HG02943 (cell line): ENCODE results near the gene CRPPA.
A peak's percentile ranks its signal among the peaks of the same experiment; 100 is the strongest.
"Not testable (repeated sequence)": the region's sequence is repeated elsewhere in the genome, so short reads cannot be mapped to it uniquely, and the experiment has no call there.

Source experiments
- ATAC-seq: cut with Tn5 transposase; IDR thresholded peaks from one replicate; pipeline ENCODE4 v1.9.1; 2021; ENCODE audit warnings: mild to moderate bottlenecking, low read depth, moderate library complexity; ENCODE audit not compliant: unreplicated experiment

Gene CRPPA

DNA sequence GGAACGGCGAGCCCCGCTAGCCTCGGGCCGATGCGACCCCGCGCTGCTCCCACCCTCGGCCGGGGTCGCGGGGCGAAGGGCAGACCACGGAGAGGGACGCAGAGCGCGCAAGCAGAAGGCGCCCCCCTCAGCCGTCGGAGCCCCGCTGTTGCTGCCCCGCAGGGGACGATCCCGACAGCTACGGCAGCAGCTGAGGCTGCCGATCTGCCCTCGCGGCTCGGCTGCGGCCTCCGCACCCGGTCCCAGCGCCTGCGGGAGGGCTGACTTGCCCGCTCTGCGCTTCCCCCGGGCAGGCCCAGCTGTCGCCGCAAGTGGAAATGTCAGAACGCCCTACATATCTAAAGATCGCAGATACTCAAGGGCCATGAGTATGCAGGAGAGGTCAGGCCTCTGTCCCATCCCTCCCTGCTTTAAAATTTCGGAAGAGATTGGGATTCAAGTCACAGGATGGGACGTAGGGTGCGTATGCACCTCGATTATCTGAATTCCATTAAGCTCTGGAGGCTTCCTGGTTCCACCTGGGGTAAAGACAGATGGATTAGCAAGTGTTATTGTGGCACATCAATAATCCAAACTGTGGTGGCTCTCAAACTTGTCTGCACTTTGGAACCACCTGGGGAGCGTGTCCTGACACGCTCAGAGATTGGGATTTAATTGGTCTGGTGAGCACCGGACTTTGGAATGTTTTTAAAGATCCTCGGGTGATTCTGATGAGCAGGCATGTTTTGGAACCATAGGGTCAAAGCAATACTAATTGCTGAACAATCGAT, at the start of gene CRPPA:
Gene CRPPA, minus strand, starts transcription at position 206 of the 770 bp plus-strand sequence. CDS start 216 bp downstream, outside the sequence.
- ATAC-seq: peak; percentile 28

DNA sequence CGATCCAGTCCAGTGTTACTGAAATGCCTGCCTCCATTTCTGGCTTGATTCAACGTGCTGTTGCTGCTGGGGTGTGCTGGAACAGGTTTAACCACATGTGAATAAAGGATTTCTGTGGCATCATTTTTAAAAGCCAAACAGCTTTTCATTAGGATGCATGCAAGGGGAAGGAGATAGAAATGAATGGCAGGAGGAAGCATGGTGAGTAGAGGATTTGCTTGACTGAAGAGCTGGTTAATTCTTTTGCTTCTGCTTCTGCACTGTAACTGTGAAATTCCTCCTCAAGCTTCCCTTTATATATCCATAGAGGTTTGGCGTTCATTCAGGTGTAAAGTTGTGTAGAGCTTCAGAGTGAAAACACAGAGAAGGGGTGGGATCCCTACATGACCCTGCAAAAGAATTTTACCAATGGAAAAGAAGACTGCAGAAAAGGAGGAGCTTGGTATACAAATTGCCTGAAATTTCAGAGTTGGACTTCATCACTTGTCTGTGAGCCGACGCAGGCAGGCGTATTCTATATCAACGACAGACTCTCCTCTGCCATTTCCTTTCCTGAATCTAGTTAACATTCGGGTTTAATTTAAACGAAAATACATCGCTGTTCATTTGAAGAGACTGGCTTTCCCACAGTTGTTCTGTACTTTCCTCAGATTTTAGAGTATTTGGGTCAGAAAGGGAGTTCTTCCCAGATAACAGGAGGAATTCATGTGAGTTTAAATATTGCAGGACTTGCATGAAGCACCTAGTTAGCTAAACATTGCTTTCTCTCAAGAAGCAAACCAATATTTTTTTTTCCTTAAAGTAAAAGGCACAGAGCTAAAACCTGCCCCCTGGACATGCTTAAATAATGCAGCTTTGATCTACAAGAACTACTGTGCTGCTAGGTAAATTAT, 44.4 kb upstream of the CRPPA start, which contains the start of gene SOSTDC1:
Gene SOSTDC1, minus strand, starts transcription at position 270 of the 893 bp plus-strand sequence. Its CDS starts 70 bp downstream, at position 200.
- no peak for ATAC-seq

DNA sequence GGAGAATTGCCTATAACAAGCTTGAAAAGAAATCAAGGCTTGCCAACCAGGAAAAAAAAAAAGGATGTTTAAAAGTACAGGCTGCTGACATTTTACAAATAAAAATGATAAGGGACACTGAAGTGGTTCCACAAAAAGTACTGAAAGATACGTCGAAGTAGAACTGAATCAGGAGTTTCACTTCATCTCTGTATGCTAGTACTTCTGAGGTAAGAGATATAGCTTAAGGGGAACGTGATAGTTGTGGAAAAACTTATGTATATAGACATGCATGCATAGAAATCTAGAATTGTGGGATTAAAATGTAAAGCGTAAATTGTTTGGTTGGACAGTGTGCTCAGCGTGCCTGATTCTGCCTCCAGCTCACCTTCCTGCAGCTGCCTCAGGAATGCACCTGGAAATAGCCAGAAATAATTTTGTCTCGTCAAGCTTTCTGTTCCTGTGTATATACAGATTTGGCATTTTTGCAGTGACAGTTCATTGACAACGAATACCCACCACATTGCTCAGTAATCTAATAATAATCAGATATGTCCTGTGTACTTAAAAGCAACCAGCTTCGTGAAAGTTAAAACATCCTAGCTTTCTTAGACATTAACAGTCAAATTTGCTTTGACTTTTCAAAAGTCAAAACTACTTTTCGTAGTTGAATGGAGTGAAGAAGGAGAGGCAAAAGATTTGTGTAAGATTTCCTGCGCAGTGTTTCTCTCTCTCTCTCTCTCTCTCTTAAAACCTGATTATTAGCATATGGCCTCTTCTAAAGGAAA, 42.8 kb upstream of the CRPPA start:
- ATAC-seq: no peak

DNA sequence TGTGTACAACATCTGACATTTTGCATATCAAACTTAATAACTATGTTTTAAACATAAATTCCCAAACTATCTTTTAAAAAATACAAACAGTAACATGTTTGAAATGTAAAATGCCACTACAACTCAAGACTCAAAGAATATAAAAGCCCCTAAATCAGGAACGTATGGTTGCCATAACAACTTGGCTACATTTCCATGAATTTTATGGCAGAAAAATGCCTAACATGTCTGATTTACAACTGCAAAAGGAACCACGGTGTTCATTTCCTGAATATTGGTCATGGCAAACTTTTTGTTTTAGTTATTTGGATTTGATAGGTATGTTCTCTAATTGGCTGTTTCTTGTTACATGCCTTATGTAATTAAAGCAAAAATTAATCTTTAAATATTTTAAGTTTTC, 42.2 kb upstream of the CRPPA start:
- no peak for ATAC-seq

DNA sequence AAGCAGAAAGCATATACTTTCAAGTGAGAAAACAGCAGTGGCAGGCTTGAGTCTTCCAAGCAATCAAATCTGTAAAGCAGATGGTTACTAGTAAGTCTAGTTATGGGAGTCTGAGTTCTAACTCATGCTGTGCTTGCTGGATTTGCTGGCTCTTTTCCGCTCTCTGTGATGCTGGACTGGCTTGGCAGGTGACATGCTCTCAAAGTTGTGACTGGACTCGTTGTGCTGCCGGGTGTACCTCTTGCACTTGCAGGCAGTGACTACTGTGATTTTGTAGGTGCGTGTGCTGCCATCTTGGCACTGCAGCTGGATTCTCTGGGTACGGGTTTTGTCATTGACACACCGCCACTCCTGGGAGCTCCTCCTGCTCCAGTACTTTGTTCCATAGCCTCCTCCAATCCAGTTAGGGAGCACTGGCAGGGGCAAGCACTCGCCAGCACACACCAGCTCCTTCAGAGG, 41.1 kb upstream of the CRPPA start:
- no peak for ATAC-seq

DNA sequence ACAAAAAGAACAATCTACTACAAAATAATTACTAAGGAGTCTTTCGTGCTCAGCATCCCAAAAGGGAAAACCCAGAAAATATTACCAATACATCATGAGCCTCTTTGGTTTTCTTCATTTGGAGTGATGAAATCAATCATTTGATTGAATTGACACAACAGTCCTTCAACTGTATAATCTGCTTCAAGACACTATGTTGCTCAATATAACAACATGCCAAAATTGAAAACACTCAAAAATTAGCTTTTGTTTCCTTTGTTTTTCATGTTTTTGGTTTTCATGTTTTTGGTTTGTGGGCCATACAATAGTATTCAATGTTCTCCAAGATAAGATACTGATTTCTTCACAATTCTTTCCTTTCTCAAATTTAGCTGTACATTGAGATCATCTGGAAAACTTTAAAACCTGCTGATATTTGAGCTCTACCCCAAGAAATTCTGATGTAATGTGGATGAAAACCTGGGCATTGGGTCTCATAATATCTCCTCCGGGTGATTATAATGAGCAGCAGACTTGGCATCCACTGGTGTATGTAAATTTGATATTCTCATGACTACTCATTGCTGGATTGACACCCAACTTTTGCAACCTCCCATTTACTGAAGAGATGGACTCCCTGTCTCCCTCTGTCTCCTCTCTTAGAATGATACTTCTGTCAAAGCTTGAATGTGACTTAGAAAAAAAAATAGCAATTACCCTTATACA, 39.6 kb upstream of the CRPPA start:
- ATAC-seq: no peak

DNA sequence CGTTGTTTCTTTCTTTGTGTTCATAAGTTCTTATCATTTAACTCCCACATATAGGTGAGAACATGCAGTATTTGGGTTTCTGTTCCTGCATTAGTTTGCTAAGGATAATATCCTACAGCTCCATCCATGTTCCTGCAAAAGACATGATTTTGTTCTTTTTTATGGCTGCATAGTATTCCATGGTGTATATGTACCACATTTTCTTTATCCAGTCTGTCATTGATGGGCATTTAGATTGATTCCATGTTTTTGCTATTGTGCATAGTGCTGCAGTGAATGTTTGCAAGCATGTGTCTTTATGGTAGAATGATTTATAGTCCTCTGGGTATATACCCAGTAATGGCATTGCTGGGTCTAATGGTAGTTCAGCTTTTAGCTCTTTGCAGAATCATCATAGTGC, 35.0 kb upstream of the CRPPA start:
- not testable (repeated sequence) for ATAC-seq

DNA sequence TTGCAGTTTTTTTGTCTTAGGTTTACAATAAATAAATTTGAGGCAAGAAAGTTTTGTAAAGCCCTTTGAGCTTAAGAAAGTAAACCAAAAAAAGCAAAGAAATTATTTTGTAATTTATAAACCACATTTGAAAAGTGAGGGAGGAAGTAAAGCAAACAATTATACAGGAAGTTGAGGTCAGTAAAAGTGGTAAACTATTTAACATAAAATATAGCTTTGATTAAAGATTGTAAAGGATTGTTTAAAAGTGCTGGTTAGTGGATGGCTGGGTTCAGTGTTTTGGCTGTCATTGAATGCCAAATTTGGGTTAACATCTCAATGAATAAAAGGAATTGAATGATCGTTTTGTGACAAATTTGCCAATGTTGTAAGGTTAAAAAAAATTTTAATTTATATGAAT, 34.3 kb upstream of the CRPPA start:
- no peak for ATAC-seq

DNA sequence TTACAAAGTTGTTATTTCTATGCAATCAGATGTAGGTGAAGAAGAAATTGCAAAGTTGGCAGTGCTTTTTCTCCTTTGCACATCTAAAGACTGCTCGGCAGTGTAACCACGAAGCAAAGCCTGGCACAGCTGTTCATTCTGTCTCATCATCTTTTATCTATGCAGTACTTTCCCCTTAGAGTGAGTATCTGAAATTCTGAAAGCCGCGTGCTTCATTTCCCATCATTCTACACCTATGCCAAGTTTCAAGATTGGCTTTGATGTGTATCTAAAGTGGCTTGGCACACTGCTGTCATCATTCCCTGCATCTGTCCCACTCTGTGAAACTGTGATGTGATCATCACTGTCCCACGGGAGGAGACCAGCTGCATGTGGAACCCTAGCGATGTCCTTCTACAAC, 29.0 kb upstream of the CRPPA start:
- ATAC-seq: no peak

DNA sequence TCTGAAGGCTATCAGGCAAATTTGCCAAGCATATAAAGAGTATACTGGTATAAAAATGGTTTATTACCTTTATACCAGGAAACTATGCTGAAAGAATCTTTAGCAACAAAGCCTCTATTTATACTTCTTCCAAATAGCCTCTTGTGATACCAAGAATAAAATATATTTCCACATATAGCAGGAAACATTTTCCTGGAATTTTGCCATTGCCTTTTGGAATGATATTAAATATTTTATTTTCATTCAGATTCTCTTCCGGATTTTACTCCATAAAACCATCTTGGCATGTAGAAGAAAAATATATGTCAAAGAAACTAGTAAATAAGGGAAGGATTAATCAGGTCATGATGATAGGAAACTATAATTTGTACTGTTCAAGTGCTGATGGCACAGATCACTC, 26.5 kb upstream of the CRPPA start:
- ATAC-seq: no peak

DNA sequence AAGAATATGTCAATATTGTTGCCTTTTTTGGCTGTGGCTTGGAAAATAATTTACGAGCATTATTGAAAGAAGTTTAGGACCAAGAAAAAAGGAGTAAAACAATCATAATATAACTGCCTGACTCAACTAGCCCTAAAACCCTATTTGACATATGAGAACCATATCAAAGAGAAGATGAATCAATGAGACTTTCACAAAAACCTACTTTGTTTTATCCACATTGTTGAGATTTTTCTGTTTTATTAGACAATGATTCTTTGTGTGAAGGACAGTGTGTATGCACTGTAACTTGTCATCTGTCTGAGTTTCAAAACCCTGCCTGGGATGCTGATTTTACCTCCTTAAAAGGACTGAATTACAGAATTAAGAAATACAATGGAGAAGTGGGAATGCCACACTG, 25.2 kb upstream of the CRPPA start:
- no peak for ATAC-seq

DNA sequence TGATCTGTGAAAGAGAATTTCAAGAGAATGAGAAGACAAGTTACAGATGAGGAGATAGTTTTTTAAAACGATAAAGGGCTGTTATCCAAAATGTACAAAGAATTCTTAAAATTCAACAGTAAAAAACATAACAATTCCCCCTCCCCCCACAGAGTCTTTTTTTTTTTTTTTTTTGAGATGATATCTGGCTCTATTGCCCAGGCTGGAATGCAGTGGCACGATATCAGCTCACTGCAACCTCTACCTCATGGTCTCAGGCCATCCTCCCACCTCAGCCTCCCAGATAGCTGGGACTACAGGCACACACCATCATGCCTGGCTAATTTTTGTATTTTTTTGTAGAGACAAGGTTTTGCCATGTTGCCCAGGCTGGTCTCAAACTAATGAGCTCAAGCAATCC, 22.5 kb upstream of the CRPPA start:
- ATAC-seq: not testable (repeated sequence)

DNA sequence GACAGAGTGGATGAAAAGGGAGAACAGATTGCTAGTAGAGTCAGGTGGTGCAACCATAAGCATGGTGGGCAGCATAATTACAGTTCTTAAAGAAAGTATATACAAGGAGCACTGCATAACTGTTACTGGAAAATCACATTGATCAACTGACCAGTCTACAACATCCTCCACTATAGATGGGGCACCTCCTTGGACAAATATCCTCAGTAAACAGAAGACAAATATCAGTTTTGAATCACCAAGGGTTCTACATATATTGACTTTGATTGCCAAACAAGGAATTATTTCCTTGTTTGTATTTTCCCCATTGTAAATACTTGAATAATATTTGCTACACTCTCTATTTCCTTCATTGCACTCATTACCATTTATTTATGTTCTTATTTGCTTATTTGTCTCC, 17.6 kb upstream of the CRPPA start:
- ATAC-seq: no peak

DNA sequence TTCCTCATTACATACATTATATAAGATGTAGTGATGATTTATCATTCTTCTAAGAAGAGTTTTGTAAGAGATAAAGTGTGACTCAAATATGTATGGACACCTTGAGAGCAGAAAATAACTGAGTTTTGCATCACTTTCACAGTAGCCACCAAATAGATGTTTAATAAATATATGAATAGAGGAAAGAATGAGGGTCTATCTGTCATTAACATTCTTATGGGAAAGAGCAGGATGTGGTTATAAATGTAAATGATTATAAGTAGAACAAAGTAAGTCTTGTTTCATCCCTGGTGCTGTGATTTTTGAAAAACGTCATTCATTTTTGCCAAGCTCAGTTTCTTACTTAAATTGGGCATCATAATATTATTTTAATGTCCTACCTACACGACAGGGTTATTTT, 15.0 kb upstream of the CRPPA start:
- no peak for ATAC-seq

DNA sequence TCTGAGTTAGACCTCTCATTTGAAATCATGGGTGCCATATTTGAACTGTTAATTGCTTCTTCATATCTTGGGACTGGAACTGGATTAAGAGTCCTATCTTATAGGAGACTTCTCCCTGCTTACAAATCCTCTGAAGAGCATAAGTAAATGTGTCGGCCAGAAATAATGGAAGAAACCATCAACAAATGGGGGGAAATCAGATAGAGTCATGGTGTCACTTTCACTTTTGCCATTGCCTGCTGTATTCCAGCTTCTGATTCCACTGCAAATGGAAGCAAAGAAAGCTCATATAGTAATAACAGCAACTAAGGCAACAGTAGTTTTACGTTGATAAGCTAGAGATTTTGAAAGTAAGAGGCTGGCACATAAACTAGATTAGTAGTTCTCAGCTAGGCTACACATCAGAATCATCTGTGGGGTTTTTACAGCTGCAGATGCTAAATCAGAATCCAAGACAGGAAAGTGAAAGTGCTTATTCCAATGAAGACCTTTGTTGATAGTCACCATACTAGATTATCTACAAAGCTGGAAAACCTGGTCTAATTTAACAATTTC, 12.3 kb upstream of the CRPPA start:
- ATAC-seq: no peak

DNA sequence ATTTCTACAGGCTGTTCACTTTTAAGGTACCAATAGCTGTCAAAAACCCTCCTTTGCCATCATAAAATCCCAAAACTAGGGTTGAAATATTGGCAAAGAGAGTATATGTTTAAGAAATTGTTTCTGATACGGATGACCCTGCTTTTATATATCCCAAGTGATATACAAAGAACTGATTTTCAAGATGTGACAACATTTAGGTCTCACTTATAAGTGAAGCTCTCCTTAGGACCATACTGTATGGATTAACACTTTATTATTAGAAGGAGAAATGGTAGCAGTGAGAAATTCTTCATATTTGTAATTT, 11.0 kb upstream of the CRPPA start:
- ATAC-seq: no peak

DNA sequence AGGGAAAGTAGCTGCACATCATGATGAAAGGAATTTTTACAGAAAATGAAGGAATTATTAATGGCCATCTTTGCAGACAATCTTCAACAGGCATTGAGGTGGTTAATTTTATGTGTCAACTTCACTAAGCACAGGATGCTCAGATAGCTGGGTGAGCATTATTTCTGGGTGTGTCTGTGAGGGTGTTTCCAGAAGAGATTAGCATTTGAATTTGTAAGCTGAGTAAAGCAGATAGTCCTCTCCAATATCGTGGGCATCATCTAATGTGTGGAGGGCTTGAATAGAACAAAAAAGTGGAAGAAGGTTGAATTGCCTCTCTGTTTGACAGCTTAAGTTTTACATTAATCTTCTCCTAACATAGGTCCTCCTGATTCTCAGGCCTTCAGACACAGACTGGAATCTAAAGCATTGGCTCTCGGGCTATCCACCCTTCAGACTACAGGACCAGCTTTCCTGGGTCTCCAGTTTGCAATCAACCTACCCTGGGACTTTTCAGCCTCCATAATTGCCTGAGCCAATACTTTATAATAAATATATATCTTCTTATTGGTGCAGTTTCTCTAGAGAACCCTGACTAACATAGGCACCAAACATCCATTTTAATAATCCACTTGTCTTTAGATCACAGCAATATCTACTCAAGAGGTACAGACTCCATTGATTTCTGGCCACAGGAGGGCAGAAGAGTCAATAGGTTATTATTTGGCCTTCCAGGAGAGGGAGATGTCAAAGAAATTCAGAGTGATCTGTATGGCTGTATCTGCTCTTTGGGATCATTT, 10.5 kb upstream of the CRPPA start:
- no peak for ATAC-seq

DNA sequence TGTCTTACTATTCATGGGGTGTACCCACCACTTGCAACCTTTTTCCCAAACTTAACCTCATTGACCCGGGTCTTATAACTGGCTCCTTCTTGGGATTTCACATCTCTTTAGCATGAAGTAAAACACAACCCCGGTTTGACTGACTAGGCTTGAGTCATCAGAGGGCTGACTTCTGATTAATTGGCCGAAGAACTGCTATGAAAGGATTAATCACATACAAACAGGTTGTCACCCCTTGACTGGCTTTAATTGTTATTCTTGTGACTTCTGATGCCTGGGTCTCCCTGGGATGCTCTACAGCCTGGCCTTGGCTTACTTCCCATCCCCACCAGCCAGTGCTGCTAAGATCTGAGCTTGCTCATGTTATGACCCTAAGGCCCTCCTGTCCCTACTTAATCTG, 8.8 kb upstream of the CRPPA start:
- no peak for ATAC-seq

DNA sequence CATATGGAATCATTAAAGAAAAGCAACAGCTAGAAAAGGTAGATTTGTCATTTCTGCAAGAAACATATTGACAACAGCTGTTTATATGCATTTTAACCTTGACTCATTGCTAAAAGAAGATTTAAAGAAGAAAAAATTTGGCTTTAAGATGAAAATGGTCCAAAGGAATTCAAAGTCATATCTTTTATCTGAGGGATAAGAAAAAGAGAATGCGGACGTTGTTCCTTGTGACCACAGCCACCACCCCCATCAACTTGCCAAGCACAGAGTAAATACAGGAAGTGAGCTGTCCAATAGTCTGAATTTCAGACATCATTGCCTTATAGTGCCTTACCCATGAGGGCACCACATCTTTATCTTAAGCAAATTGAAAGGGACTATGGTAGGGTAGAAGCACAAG, 7.3 kb upstream of the CRPPA start:
- no peak for ATAC-seq
